SH-SY5Y (cell line): ENCODE results near the gene INO80D.

ENCODE experiments used
- GATA2 ChIP-seq: IDR thresholded peaks from 2 replicates; pipeline ENCODE4 v1.6.1; 2011; ENCODE audit warnings: mild to moderate bottlenecking, low read depth, low read length
- GATA3 ChIP-seq: IDR thresholded peaks from 2 replicates; pipeline ENCODE4 v1.6.1; 2011; ENCODE audit warnings: low read depth, mild to moderate bottlenecking, low read length, moderate library complexity

GRCh38 chr2:205982776-205983327, 103.1 kb downstream of the INO80D start:
- TF ChIP-seq GATA2 (no peak), GATA3 (no peak)
